CD4-positive, alpha-beta T cell treated with Interleukin-21 for 1 hour (primary cell): Measurements from ENCODE around the gene TNFRSF6B.

Source experiments
- DNase-seq: peaks from one replicate; pipeline ENCODE4 v3.0.0-alpha.2; 2020

Gene TNFRSF6B

DNA sequence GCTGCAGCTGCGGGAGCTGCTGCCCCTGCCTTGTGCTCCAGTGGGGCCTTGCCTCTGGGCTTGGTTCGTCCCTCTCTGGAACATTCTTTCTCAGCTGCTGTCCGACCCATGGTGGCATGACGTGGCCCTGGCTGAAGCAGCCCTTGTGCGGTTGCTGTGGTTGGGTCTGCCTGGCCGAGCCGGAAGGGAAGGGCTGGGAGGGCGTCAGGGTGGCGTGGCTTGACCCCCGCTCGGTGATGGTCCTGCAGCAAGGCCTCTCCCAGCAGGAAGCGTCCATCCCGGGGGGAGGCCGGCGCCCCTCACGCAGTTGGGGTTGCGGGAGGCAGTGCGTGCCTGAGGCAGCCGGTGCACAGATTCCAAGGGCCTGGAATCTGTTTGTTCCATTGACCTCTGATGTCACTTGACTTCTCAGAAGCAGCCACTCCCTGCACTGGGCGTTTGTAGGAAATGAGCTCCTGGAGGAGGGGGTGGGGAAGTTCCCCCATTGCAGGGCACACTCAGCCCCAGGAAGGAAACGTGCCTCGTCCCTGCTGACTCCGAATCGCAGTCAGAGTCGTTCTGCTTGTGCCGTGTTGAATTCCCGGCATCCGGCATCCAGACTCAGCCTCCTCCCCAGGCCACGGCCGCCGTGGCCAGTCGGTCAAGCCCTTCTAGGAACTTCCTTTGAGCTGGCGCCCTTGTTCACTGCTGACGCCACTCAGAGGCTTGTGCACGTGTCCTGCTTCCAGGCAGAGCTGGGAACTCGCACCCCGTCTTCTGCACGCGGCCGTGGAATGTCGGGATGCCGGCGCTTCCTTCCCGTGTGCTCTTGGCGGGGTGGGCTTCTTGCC is 9.7 kb upstream of the TNFRSF6B start:
- peak; percentile 48 for DNase-seq

DNA sequence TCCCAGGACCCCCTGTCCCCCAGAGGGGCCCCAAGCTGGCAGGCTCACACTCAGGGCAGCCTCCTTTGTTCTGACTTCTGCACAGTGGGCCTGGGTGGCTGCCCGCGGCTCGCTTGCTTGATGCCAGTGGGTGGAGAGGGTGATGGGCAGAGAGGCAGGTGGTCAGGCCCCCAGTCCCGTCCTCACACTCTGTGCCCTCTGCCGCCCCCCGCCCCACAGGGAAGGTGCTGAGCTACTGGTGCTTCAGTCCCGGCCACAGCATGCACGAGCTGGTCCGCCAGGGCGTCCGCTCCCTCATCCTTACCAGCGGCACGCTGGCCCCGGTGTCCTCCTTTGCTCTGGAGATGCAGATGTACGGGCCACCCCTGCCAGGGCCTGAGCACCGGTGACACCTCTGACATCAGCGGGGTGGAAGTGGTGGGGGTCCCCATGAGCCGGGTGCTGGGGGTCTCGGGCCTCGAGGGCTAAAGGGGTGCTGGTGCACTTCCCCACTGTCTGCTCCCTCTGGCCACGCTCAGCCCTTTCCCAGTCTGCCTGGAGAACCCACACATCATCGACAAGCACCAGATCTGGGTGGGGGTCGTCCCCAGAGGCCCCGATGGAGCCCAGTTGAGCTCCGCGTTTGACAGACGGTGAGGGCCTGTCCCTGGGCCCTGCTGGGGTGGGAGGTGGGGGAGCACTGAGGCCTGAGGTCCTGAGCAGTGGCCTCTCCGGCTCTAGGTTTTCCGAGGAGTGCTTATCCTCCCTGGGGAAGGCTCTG is 8.9 kb upstream of the TNFRSF6B start:
- DNase-seq: no peak

DNA sequence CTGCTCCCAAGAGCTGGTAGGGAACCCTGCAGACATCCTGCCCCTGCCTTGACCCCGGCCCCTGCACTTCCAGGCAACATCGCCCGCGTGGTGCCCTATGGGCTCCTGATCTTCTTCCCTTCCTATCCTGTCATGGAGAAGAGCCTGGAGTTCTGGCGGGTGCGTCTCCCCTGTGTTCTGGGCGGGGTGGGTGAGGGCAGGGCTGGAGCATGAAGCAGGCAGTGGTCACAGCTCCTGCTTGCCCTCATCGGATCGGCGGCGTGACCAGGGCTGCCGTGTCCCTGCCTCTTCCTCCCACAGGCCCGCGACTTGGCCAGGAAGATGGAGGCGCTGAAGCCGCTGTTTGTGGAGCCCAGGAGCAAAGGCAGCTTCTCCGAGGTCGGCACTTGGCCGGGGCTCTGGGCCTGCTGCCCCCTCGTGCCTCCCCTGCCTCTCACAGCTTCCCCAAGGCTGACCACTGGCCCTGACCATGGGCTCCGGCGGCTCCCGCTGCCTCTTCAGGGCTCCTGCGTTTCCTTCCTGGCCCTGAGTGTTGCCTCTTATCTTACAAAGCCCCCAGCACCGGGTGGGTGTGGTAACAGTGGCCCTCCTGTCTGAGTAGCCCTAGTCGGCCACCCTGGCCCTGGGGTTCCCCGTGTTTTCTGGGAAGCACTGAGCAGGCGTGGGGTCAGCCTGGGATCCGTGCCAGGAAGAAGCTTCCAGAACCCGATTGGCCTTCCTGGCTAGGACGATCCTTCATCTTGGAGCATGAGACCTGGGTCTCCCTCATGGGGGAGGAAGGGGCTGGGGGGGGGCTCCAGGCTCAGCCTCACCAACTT is 8.0 kb upstream of the TNFRSF6B start:
- DNase-seq: no peak

DNA sequence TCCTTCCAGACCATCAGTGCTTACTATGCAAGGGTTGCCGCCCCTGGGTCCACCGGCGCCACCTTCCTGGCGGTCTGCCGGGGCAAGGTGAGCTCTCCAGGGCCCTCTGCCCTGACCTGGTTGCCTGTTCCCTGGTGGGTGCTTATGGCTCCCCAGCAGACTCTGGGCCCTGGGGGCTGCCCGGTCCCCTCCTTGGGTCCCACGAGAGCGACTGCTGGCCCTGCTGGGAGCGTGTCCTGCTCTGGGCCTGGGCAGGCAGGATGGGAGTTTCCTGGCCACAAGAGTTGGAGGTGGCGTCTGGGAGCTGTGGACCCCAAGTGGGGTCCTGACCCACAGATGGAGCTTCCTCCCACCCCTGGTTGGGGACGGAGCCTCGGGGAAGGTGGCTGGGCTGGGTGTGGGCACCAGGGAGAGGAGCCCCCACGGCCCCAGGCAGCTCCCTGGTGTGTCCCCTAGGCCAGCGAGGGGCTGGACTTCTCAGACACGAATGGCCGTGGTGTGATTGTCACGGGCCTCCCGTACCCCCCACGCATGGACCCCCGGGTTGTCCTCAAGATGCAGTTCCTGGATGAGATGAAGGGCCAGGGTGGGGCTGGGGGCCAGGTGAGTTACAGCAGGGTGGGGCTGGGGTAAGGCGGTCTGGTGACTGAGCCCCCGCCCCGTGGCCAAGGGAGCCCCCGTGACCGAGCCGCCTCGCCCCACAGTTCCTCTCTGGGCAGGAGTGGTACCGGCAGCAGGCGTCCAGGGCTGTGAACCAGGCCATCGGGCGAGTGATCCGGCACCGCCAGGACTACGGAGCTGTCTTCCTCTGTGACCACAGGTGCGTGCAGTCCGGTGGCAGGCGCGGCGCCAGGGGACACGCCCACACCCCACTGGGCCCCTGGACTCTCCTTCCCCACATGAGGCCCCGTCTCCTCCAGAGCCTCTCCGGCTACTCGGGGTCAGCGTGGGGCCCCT is 7.1 kb upstream of the TNFRSF6B start:
- no peak for DNase-seq

GRCh38 chr20:63690003-63690897 is 6.2 kb upstream of the TNFRSF6B start:
- DNase-seq: no peak

DNA sequence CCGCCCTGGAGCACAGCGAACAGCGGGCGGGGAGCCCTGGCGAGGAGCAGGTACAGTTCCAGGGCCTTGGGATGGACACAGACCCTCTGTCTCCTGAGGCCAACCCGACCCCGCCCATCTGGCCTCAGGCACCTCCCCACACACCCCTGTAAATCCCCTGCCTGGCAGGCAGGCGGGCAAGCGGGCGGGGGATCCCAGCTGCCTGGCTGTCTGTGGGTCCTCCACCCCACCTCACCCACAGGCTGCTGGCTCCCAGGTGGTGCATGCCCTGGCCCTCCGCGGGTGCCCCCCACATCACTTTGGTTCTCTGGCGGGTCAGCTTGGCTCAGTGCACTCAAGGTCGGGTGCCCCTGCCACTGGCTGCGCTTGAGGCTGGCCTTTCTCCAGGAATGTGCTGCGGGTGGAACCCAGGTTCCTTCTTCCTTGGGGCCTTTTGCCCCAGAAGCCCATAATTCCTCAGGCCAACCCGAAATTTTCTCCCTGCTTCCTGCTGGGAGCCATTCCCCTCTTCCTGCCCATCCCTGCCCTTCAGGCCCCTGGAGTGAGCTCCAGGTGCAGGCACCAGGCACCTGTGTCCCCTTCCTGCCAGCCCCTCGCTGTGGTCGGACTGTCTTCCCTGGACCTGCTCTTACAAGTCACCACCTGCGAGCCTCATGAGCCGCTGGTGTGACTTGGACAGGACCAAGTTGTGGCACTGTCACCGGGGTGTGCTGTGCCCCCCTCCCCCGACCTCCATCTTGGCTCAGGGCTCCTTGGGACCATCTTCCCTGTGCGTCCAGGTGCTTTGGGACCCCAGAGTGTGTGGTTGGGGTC is 5.3 kb upstream of the TNFRSF6B start:
- DNase-seq: no peak

DNA sequence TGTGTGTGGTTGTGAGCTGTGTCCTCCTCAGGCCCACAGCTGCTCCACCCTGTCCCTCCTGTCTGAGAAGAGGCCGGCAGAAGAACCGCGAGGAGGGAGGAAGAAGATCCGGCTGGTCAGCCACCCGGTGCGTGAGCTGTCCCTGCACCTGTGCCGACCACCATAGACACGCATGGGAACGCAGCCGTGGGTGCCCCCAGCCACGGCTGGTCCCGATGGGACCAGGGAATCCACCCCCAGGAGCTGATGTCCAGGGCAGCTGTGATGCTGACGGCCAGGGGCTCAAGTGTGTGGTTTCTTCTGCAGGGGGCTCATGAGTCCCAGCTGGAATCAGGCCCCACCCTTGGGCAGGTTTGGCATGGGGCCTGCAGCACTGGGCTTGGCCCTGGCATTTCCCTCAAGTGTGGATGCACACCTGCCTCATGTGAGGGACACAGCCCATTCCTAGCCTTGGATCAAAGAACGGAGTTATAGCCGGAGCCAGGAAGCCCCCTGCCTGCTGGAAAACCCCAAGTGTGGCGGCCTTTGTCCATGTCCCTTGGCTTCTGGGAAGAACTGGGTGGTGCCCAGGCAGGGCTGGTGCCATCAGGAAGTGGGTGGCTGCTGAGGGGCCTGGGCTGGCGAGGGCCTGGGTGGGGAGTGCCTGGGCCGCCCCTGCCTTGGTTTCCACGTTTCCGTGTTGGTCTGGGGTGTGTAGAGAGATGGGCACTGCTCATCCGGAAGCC is 4.6 kb upstream of the TNFRSF6B start:
- no peak for DNase-seq

- no peak for DNase-seq
These were observed 3.9 kb upstream of the TNFRSF6B start for GRCh38 chr20:63692436-63693082.

- DNase-seq: no peak
These were observed 3.2 kb upstream of the TNFRSF6B start for GRCh38 chr20:63693083-63693732.

GRCh38 chr20:63693733-63694583 is 2.5 kb upstream of the TNFRSF6B start:
- no peak for DNase-seq

GRCh38 chr20:63694584-63695423 is 1.6 kb upstream of the TNFRSF6B start:
- DNase-seq: no peak

DNA sequence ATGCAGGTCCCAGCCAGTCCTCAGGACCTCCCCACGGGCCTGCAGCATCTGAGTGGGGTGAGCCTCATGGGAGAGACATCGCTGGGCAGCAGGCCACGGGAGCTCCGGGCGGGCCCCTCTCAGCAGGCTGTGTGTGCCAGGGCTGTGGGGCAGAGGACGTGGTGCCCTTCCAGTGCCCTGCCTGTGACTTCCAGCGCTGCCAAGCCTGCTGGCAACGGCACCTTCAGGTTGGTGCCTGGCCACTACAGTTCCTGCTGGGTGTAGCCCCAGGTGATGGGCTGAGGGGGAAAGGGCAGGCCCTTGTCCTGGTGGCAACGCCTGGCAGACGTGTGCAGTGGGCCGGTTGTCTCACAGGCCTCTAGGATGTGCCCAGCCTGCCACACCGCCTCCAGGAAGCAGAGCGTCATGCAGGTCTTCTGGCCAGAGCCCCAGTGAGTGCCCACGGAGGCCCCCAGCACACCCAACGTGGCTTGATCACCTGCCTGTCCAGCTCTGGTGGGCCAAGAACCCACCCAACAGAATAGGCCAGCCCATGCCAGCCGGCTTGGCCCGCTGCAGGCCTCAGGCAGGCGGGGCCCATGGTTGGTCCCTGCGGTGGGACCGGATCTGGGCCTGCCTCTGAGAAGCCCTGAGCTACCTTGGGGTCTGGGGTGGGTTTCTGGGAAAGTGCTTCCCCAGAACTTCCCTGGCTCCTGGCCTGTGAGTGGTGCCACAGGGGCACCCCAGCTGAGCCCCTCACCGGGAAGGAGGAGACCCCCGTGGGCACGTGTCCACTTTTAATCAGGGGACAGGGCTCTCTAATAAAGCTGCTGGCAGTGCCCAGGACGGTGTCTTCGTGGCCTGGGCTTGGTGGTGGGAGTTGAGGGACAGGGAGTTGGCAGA is 787 bp upstream of the TNFRSF6B start:
- DNase-seq: no peak

DNA sequence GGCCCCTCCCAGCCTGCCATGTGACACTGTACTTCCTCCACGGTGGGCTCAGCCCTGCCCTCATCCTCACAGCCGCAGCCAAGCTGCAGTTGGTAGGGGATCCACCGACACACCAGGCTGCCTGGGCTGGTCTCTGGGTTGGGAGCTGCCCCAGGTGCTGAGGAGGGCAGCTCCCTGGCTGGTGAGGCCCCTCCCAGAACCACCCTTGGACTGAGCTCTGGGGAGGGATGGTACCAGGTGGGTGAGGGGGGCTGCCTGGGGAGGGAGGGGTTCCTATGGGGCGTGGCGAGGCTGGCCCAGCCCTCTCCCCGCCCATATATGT is 185 bp upstream of the TNFRSF6B start:
- DNase-seq: peak; percentile 33

- no peak for DNase-seq
These were observed 960 bp downstream of the TNFRSF6B start for GRCh38 chr20:63697357-63697867.

GRCh38 chr20:63697868-63698545 is 1.6 kb downstream of the TNFRSF6B start:
- DNase-seq: no peak
